NCI-H510A (cell line): Measurements from ENCODE around the gene RNF4.
"Not testable (repeated sequence)": the region's sequence is repeated elsewhere in the genome, so short reads cannot be mapped to it uniquely, and the experiment has no call there.

Experiments
- DNase-seq: peaks from one replicate; lab custom pipeline; 2025; lab: John Stamatoyannopoulos, UW

The RNF4 gene

GRCh38 chr4:2486981-2487380, 18.1 kb downstream of the RNF4 start:
- no peak for DNase-seq

GRCh38 chr4:2487632-2488031, 18.7 kb downstream of the RNF4 start:
- DNase-seq, result no peak

GRCh38 chr4:2489081-2489805, 20.3 kb downstream of the RNF4 start:
- DNase-seq, result no peak

GRCh38 chr4:2489841-2490552, 21.1 kb downstream of the RNF4 start:
- no peak for DNase-seq

- DNase-seq, result no peak
Measured at GRCh38 chr4:2492970-2493369, 24.1 kb downstream of the RNF4 start.

- DNase-seq, result no peak
Measured at GRCh38 chr4:2494992-2495391, 26.1 kb downstream of the RNF4 start.

GRCh38 chr4:2497324-2497723, 28.4 kb downstream of the RNF4 start:
- no peak for DNase-seq

- DNase-seq, result no peak
Measured at GRCh38 chr4:2497931-2498330, 29.0 kb downstream of the RNF4 start.

- no peak for DNase-seq
Measured at GRCh38 chr4:2500547-2500946, 31.6 kb downstream of the RNF4 start.

GRCh38 chr4:2501034-2501594, 32.2 kb downstream of the RNF4 start:
- no peak for DNase-seq

GRCh38 chr4:2503809-2504208, 34.9 kb downstream of the RNF4 start:
- DNase-seq, result no peak

- DNase-seq, result no peak
Measured at GRCh38 chr4:2507259-2507658, 38.4 kb downstream of the RNF4 start.

GRCh38 chr4:2507855-2508254, 38.9 kb downstream of the RNF4 start:
- no peak for DNase-seq

- DNase-seq, result no peak
Measured at GRCh38 chr4:2510351-2511259, 41.7 kb downstream of the RNF4 start.

- DNase-seq, result no peak
Measured at GRCh38 chr4:2511645-2512131, 42.8 kb downstream of the RNF4 start.

GRCh38 chr4:2512396-2513135, 43.7 kb downstream of the RNF4 start:
- DNase-seq, result no peak

GRCh38 chr4:2514193-2514592, 45.3 kb downstream of the RNF4 start:
- DNase-seq, result not testable (repeated sequence)

- DNase-seq, result not testable (repeated sequence)
Measured at GRCh38 chr4:2514944-2515343, 46.0 kb downstream of the RNF4 start.

- DNase-seq, result no peak
Measured at GRCh38 chr4:2515830-2516550, 47.1 kb downstream of the RNF4 start.

GRCh38 chr4:2516635-2517034, 47.7 kb downstream of the RNF4 start:
- no peak for DNase-seq

- no peak for DNase-seq
Measured at GRCh38 chr4:2526559-2526958, 57.7 kb downstream of the RNF4 start.
